C4-2B (cell line): ENCODE results near the gene PPP3R1.
A peak's percentile ranks its signal among the peaks of the same experiment; 100 is the strongest.

Experiments used
- H3K27ac ChIP-seq: fragments of 450-650 bp; 2 replicates; pipeline ENCODE4 v1.5.1; 2017
- ZFX ChIP-seq: fragments of 450-650 bp; IDR thresholded peaks from 2 replicates; pipeline ENCODE4 v1.6.1; 2017
- TF ChIP-seq, protein P1 (sequence below): fragments of 450-650 bp; conservative IDR thresholded peaks from 2 replicates; pipeline ENCODE4 v1.5.1; 2017; ENCODE audit warnings: mild to moderate bottlenecking

Gene PPP3R1, protein sequence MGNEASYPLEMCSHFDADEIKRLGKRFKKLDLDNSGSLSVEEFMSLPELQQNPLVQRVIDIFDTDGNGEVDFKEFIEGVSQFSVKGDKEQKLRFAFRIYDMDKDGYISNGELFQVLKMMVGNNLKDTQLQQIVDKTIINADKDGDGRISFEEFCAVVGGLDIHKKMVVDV

DNA sequence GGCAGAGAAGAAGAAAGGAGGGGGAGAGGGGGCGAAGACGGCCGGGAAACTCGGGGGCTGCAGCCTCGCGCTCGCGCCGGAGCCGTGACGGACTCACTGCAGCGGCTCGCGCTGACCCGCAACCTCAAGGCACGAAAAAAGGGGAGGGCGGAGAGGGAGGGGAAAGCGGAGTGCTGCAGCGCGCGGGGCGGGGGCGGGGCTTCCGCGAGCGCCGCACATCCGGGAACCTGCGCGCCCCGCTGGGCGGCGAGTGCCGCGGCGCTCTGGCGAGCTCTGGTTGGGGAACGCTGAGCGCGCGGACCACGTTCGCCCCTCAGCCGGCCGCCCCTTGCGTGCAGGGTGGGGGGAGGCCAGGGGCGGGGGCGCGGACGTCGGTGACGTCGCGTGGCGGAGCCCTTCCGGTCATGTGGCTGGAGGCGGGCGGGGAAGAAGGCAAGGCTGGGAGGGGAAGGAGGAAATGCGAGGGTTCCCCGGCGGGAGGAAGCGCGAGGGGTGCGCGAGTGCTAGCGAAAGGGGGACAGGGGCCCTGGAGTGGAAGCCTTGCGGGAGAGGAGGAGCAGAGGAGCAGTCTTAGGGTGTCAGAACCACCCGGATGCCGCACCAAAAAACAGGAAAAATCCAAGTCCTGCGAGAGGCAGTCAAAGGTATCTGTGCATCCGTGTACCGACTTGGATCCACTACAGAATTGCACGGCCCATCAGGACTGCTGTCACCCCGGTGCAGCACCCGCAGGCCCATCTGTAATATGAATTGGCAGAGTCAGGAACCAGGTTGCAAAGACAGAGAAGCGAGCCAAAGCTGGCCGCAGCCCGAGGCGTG is at the start of gene PPP3R1:
Gene PPP3R1 (minus strand): TSS at position 133 of the 819 bp plus-strand sequence. CDS start 405 bp downstream, outside the sequence.
- TF ChIP-seq, protein P1, sequence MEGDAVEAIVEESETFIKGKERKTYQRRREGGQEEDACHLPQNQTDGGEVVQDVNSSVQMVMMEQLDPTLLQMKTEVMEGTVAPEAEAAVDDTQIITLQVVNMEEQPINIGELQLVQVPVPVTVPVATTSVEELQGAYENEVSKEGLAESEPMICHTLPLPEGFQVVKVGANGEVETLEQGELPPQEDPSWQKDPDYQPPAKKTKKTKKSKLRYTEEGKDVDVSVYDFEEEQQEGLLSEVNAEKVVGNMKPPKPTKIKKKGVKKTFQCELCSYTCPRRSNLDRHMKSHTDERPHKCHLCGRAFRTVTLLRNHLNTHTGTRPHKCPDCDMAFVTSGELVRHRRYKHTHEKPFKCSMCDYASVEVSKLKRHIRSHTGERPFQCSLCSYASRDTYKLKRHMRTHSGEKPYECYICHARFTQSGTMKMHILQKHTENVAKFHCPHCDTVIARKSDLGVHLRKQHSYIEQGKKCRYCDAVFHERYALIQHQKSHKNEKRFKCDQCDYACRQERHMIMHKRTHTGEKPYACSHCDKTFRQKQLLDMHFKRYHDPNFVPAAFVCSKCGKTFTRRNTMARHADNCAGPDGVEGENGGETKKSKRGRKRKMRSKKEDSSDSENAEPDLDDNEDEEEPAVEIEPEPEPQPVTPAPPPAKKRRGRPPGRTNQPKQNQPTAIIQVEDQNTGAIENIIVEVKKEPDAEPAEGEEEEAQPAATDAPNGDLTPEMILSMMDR: no peak
- TF ChIP-seq ZFX: no peak
- H3K27ac ChIP-seq: peak within 1 kb of the TSS; percentile 92

DNA sequence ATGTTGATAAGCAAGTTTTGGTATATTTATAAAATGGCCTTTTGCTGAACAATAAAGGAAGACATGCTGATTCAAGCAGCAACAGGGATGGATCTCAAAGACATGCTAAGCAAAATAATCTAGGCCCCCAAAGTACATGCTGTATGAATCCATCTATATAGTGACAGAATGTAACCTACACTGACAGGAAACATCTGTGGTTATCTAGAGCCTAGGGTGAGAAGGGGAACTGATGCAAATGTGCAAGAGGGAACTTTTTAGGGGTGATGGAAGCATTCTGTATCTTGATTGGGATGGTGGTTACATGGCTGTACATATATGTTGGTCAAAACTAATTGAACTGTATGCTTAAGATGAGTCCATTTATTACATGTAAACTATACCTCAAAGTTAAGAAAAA is 43.2 kb upstream of the PPP3R1 start:
- no peak overlapping the region for H3K27ac ChIP-seq
- TF ChIP-seq, protein P1: no peak
- no peak for TF ChIP-seq ZFX

DNA sequence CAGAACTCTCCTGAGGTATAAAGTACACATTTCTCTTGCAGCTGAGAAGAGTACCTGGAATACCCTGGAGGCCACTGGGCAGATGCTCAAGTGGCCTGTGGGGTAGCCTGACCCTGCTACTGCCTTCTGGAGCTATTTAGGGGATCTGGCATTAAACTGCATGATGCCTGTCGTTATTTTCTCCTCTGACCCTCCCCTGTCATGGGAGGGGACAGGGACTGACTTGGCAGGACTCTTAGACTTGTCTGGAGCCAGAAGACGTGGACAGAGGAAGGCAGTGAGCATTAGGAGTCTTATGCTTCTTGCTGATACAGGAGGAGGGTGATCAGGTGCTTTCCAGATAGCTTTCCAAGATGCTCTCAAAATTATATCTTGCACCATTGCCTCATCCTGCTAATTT is 42.6 kb upstream of the PPP3R1 start:
- no peak overlapping the region for H3K27ac ChIP-seq
- TF ChIP-seq, protein P1: no peak
- no peak for TF ChIP-seq ZFX

DNA sequence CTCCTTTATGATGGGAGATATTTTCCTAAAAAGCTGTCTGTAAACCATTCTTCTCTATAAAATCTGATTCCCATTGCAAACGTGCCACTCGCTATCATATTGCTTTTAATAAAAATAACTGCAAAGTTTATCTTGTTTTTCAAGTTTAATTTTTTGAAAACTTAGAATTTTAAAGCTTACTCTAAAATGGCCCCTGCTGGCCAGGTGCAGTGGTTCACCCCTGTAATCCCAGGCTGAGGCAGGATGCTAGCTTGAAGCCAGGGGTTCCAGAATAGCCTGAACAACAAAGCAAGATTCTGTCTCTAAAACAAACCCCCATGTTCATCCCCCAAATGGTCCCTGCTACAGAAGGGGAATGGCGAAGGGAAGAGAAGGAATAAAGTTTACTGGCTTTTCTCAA is 41.9 kb upstream of the PPP3R1 start:
- H3K27ac ChIP-seq: no peak overlapping the region
- TF ChIP-seq, protein P1: no peak
- no peak for TF ChIP-seq ZFX

DNA sequence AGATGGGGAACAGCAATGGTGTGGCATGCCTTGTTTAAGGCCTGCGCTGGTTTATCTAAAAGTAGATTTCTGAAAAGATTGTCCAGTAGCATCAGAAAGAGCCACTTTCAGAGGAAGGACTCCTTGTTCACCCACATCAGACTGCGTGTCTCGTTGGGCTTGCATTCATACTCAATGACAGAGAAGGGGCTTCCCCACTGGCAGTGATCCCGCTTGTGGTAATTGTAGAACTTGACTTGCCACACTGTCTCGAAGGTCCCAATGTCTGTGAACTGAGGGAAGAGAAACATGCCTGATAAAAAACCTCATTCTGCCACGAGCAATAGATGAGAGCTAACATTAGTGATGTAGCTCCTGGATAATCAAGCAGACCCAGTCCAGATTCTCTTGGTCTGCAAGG is 41.4 kb upstream of the PPP3R1 start:
- H3K27ac ChIP-seq: no peak overlapping the region
- TF ChIP-seq, protein P1: no peak
- TF ChIP-seq ZFX: no peak

DNA sequence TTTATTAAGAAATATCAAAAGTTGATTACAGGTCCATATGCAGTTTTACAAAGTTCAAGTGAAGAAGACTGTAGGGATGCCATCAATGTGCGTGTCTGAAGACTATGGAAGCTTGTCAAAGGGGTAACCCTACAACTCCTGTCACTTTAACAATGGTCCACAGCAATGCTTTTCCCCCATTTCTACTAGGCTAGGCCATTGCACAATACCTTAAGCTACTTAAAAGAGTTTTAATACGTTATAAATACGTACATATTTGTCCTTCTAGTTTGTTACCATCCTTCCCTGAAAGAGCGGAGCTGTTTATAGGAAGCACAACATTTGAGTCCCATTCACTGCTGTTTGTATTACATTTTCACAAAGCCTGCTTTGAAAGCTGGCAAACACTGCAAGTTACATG is 40.7 kb upstream of the PPP3R1 start:
- no peak overlapping the region for H3K27ac ChIP-seq
- TF ChIP-seq ZFX: no peak
- TF ChIP-seq, protein P1: no peak

DNA sequence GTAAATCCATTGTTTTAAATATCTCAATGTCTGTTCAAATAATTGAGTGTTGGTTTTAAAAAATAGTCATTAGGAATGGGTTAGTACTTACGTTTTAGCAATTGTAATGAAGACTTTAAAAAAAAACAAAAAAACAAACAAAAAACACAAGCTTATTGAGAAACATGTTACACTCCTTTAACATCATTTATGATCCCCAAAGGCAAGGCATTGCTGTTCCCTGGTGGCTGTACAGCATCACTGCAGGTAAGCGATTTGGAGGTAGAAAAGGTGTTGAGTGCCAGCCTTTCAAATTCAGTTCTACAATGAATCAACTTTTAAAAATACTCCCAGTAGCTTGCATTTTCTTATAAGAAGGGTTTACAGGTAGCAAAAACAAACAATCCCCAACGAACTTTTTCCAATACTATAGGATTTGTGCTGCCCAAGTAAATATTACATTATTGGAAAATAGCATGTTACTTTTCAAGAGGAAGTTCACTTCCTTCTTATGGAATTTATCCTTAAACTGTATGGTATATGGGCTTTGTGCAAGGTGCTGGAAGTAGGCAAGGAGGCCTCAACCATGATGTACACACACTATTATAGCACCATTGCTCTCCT is 39.9 kb upstream of the PPP3R1 start:
- H3K27ac ChIP-seq: no peak overlapping the region
- TF ChIP-seq ZFX: no peak
- TF ChIP-seq, protein P1: peak; percentile 84
